Spleen (tissue), 11 donors: Measurements from ENCODE around the gene SRRM1. TPM values are rescaled to one million over a fixed set of nuclear protein-coding genes. Genes with fewer than 3 reads are reported as not detected.
"Not testable (repeated sequence)": the region's sequence is repeated elsewhere in the genome, so short reads cannot be mapped to it uniquely, and the experiment has no call there.

ENCODE experiments used
- DNase-seq: peaks from one replicate; pipeline ENCODE4 v3.0.0-alpha.2; 2020
- H3K27ac ChIP-seq, 8 donors: fragments of 200-600 bp; sonication (generic) in 7 of 8; 1 replicate in 4 of 8; 2 replicates in 4 of 8; pipeline versions ENCODE4 v1.5.0 to v1.8.0; 2016 to 2021; ENCODE audit warnings: inconsistent platforms in 4 of 8, mild to moderate bottlenecking in 4 of 8, moderate library complexity in 1 of 8
- H3K27me3 ChIP-seq, 7 donors: fragments of 200-600 bp; sonication (generic) in 6 of 7; replicated peaks in 1 of 7; 1 replicate in 4 of 7; 2 replicates in 3 of 7; pipeline versions ENCODE4 v1.5.0 to v1.8.0; 2016 to 2021; ENCODE audit warnings: inconsistent platforms in 3 of 7, mild to moderate bottlenecking in 1 of 7
- H3K36me3 ChIP-seq, 6 donors: fragments of 200-600 bp; sonication (generic) in 5 of 6; 1 replicate in 4 of 6; 2 replicates in 2 of 6; pipeline versions ENCODE4 v1.5.0 to v1.8.0; 2016 to 2021; ENCODE audit warnings: inconsistent platforms in 2 of 6
- H3K4me1 ChIP-seq, 6 donors: fragments of 200-600 bp; sonication (generic) in 5 of 6; 1 replicate in 3 of 6; 2 replicates in 3 of 6; pipeline versions ENCODE4 v1.5.0 to v1.8.0; 2016 to 2021; ENCODE audit warnings: inconsistent platforms in 3 of 6
- H3K4me3 ChIP-seq, 8 donors: fragments of 200-600 bp; sonication (generic) in 7 of 8; 1 replicate in 4 of 8; 2 replicates in 4 of 8; pipeline versions ENCODE4 v1.5.0 to v1.8.0; 2016 to 2021; ENCODE audit warnings: inconsistent platforms in 4 of 8, mild to moderate bottlenecking in 4 of 8, moderate library complexity in 2 of 8
- H3K9me3 ChIP-seq, 8 donors: fragments of 200-600 bp; sonication (generic) in 7 of 8; 1 replicate in 4 of 8; 2 replicates in 4 of 8; pipeline versions ENCODE4 v1.5.0 to v1.8.0; 2016 to 2021; ENCODE audit warnings: inconsistent platforms in 4 of 8
- CTCF ChIP-seq, 11 experiments: fragments of 200-600 bp in 7 of 11; fragments of 450-650 bp in 4 of 11; sonication (generic) in 4 of 11; IDR thresholded peaks in 8 of 11; conservative IDR thresholded peaks in 3 of 11; 1 replicate in 7 of 11; 2 replicates in 4 of 11; pipeline versions ENCODE4 v1.4.0 to v1.8.0; 2016 to 2021; ENCODE audit warnings: antibody characterized with exemption in 11 of 11, inconsistent platforms in 4 of 11, mild to moderate bottlenecking in 1 of 11
- POLR2A ChIP-seq, 3 donors: fragments of 450-650 bp; IDR thresholded peaks; one replicate each; pipeline ENCODE4 v1.5.1; 2017; ENCODE audit warnings: antibody characterized with exemption in 3 of 3, mild to moderate bottlenecking in 1 of 3
- POLR2AphosphoS5 ChIP-seq, 3 donors: sonication (generic); formaldehyde crosslinking; IDR thresholded peaks; one replicate each; pipeline ENCODE4 v1.5.1; 2017; ENCODE audit warnings: antibody characterized with exemption in 3 of 3
- WGBS, 5 donors: extraction: QIAGEN DNeasy Blood & Tissue Kit in 3 of 5; methylation state at CpG; one replicate each; pipeline versions ENCODE4 v1.1.5 to v1.1.7; 2013 to 2018; 5-methylcytosine and 5-hydroxymethylcytosine counted together
- intact Hi-C: fragments of 100-400 bp; cut with DNase I; formaldehyde crosslinking; loops from one replicate; pipeline ENCODE4 v1.15.0; 2023; ENCODE audit warnings: low total_unique reads
- polyA plus RNA-seq, 3 donors: library from polyadenylated mRNA; stranded (reverse); fragments of 200-250 nt; gene quantifications; one replicate each; pipeline ENCODE4 v1.2.1, GENCODE V29; 2013
- total RNA-seq, 7 donors: library from RNA; depleted of rRNA in 3 of 7; stranded (reverse); fragments of >200 nt in 3 of 7; fragmentation: NEBNext Ultra II Directional in 4 of 7; extraction: Animal tissue kit (Norgen Biotek cat#: 25700) in 4 of 7; gene quantifications; one replicate each; pipeline versions ENCODE4 v1.1.0 to v1.2.1, GENCODE V29; 2016 to 2021
- donor health status: healthy with polysubstance abuse.
- donor health status: DM: no; HTN: no; CAD: no; lungs with moderate emphysema.
- donor health status: DM: no; HTN: no; CAD: no.
- donor health status: Bipolar disorder and iron deficiency.
- donor health status: healthy.
- donor health status: DM: no; HTN: no; CAD: no.
- donor health status: DM: yes; HTN: yes; CAD: no.

The SRRM1 gene
- total and polyA plus RNA-seq, 10 donors, result 25.6 to 169 (median 134) TPM

DNA sequence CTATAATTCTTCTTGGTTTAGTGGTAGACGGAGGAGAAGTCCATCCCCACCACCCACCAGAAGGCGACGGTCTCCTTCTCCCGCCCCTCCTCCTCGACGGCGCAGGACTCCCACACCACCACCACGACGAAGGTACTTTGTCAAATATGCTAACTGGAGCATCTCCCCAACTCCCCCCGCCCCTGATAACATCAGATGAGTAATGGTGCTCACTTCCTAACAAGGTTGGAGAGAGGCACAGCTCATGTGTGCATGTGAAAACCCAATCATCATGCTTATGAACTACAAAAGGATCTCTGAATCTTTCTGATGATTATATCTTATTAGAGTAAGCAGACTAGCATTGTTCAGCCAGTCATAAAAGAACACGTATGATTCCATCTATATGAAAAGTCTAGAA, 23.7 kb downstream of the SRRM1 start:
- intact Hi-C loops, result no loop called here

DNA sequence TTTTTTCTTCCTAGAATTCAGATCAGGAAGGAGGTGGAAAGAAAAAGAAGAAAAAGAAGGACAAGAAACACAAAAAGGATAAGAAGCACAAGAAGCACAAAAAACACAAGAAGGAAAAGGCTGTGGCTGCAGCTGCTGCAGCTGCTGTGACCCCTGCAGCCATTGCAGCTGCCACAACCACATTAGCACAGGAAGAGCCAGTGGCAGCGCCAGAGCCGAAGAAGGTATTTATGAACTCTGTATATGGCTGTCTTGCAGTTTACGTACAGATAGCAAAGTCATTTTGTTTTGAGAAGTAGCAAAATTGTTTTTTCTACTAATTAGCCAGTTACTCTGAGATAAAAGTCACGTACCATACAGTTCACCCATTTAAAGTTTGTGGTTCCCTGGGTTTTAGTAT, 28.3 kb downstream of the SRRM1 start:
- H3K27ac ChIP-seq, H3K4me1 ChIP-seq, H3K4me3 ChIP-seq, intact Hi-C loops, H3K27me3 ChIP-seq, H3K9me3 ChIP-seq, DNase-seq: not testable (repeated sequence)
- 74 to 86% (median 76%) methylated on average over 4 of the region's 4 CpGs for WGBS, 5 donors
- H3K36me3 ChIP-seq, result peaks cover 2 to 100% (median 88%) of the 10 kb centered on the region in 6 donors

More for the DNA sequence above, 23.7 kb downstream of the SRRM1 start:
- TF ChIP-seq CTCF (IDR thresholded peaks at IDR 0.05 in 8 of 11, conservative IDR thresholded peaks at IDR 0.05 in 3 of 11) (no peak), POLR2AphosphoS5 (IDR thresholded peaks at IDR 0.05) (no peak), POLR2A (IDR thresholded peaks at IDR 0.05) (no peak)
- Histone ChIP-seq H3K27me3 (no peaks in the 10 kb centered on the region), H3K9me3 (no peaks in the 10 kb centered on the region), H3K4me1 (no peaks in the 10 kb centered on the region), H3K27ac (no peak overlapping the region), H3K36me3 (peaks cover 2 to 100% (median 100%) of the 10 kb centered on the region in 6 donors), H3K4me3 (no peak overlapping the region)
- 85 to 95% (median 89%) methylated on average over 11 of the region's 11 CpGs for WGBS, 5 donors
- no peak for DNase-seq

GRCh38 chr1:24672686-24673085, 29.6 kb downstream of the SRRM1 start:
- DNase-seq, H3K4me1 ChIP-seq, intact Hi-C loops, H3K9me3 ChIP-seq, H3K4me3 ChIP-seq, H3K27me3 ChIP-seq, H3K27ac ChIP-seq: not testable (repeated sequence)
- WGBS, 5 donors, result 56 to 74% (median 62%) methylated on average over 1 of the region's 1 CpG
- peaks cover 2 to 100% (median 79%) of the 10 kb centered on the region in 6 donors for H3K36me3 ChIP-seq

DNA sequence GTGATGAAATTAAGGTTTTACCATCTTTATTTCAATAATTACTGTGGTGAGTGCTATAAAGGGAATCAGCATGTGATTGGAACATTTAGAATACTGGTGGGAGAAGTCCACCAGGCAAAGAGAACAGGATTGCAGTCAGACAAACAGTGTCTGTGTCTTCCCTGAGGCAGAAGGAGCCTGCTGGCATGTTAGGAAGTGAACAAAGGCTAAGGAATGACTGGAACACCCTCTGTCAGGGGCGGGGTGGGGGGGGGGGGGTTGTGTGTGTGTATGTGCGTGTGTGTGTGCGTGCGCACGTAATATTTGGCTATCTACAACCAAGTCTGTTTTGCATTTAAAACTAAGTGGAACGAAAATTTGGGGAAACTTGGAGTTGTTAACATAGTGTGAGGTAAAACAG, 30.2 kb downstream of the SRRM1 start:
- H3K4me1 ChIP-seq, result no peaks in the 10 kb centered on the region
- peak; percentile 8 for DNase-seq
- H3K9me3 ChIP-seq, result no peaks in the 10 kb centered on the region
- H3K36me3 ChIP-seq, result peaks cover 0 to 98% (median 72%) of the 10 kb centered on the region in 6 donors
- WGBS, 5 donors, result 95 to 98% (median 97%) methylated on average over 6 of the region's 6 CpGs
- no peak overlapping the region for H3K4me3 ChIP-seq
- H3K27ac ChIP-seq, result no peak overlapping the region
- no peak for TF ChIP-seq CTCF (IDR thresholded peaks at IDR 0.05 in 8 of 11, conservative IDR thresholded peaks at IDR 0.05 in 3 of 11)
- no peak for TF ChIP-seq POLR2AphosphoS5 (IDR thresholded peaks at IDR 0.05)
- no peak for TF ChIP-seq POLR2A (IDR thresholded peaks at IDR 0.05)
- H3K27me3 ChIP-seq, result no peaks in the 10 kb centered on the region
- intact Hi-C loops, result no loop called here

DNA sequence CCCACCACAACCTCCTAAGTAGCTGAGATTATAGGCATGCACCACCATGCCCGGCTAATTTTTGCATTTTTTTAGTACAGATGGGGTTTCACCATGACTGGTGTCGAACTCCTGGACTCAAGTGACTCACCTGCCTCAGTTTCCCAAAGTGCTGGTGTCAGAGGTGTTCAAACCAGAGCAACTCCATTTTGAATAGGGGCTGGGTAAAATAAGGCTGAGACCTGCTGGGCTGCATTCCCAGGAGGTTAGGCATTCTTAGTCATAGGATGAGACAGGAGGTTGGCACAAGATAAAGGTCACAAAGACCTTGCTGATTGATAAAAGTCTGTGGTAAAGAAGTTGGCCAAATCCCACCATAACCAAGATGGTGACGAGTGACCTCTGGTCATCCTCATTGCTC, 35.3 kb downstream of the SRRM1 start:
- H3K27me3 ChIP-seq, intact Hi-C loops, H3K4me3 ChIP-seq, H3K9me3 ChIP-seq, H3K27ac ChIP-seq, H3K4me1 ChIP-seq: not testable (repeated sequence)
- WGBS, 5 donors, result 85 to 92% (median 88%) methylated on average over 3 of the region's 3 CpGs
- DNase-seq, result peak; percentile 3
- H3K36me3 ChIP-seq, result peaks cover 0 to 48% (median 23%) of the 10 kb centered on the region in 6 donors

GRCh38 chr1:24679725-24680124, 36.6 kb downstream of the SRRM1 start:
- DNase-seq, result no peak
- H3K36me3 ChIP-seq, result peaks cover 0 to 35% (median 10%) of the 10 kb centered on the region in 6 donors
- no peaks in the 10 kb centered on the region for H3K27me3 ChIP-seq
- no peaks in the 10 kb centered on the region for H3K9me3 ChIP-seq
- H3K27ac ChIP-seq, result no peak overlapping the region
- TF ChIP-seq POLR2A (IDR thresholded peaks at IDR 0.05), result no peak
- no peak for TF ChIP-seq POLR2AphosphoS5 (IDR thresholded peaks at IDR 0.05)
- no peak for TF ChIP-seq CTCF (IDR thresholded peaks at IDR 0.05 in 8 of 11, conservative IDR thresholded peaks at IDR 0.05 in 3 of 11)
- 89 to 95% (median 93%) methylated on average over 4 of the region's 4 CpGs for WGBS, 5 donors
- no peaks in the 10 kb centered on the region for H3K4me1 ChIP-seq
- intact Hi-C loops, result no loop called here
- H3K4me3 ChIP-seq, result no peak overlapping the region
